ENCODE results near the gene RPS28.

The RPS28 gene

DNA sequence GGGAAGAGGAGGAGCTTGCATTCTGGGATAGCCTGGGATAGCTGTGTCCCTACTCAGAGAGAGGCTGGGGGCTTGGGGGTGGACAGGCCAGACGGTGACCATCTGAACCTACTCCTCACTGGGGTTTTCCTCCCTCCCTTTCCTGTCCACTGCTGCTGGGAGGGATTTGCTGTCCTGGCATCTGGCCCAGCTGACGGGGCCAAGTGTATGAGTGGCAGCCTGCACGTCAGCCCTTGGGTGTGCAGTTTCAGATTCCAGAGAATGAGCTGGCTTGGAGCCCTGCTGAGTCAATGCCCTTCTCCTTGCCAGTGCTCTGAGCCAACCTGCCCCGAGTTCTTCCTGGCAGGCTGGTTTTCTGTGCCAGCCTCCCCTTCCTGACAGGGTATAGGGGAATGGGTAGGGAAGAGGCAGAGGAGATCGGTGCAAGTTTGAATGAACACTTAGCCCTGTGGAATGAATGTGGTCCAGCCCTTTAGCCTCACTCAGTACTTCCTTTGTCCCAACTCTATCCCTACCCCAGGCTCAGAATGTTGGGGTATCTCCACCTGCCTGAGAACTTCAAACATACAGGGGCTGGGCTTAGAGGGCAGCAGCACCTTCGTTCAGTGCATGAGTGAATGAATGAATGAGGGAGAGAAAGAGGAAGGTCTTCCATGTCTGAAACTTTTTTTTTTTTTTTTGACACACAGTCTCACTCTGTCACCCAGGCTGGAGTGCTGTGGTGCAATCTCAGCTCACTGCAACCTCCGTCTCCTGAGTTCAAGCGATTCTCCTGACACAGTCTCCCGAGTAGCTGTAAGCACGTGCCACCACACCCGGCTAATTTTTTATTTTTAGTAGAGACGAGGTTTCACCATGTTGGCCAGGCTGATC lies 40.9 kb downstream of the RPS28 start:
- no peak for DNase-seq (ENCODE audit: low read depth, low spot score)
- Histone ChIP-seq H3K36me3 (ENCODE audit: control insufficient read depth, insufficient read depth, low read length) (no peaks in the 10 kb centered on the region; the same call in 1 of the 2 replicates), H3K27ac (ENCODE audit: low read length) (no peak overlapping the region), H3K4me3 (ENCODE audit: low read length) (no peak overlapping the region), H3K9me3 (ENCODE audit: control insufficient read depth, insufficient read depth, low read length) (no peaks in the 10 kb centered on the region), H3K27me3 (ENCODE audit: control insufficient read depth, insufficient read depth, low read length) (peaks cover 2% of the 10 kb centered on the region; the same call in 1 of the 2 replicates), H3K4me1 (ENCODE audit: control insufficient read depth, insufficient read depth, low read length) (peaks cover 8% of the 10 kb centered on the region)
- WGBS (ENCODE audit: insufficient coverage, insufficient read length), result no CpG with 5 or more reads among the region's 12 CpGs

DNA sequence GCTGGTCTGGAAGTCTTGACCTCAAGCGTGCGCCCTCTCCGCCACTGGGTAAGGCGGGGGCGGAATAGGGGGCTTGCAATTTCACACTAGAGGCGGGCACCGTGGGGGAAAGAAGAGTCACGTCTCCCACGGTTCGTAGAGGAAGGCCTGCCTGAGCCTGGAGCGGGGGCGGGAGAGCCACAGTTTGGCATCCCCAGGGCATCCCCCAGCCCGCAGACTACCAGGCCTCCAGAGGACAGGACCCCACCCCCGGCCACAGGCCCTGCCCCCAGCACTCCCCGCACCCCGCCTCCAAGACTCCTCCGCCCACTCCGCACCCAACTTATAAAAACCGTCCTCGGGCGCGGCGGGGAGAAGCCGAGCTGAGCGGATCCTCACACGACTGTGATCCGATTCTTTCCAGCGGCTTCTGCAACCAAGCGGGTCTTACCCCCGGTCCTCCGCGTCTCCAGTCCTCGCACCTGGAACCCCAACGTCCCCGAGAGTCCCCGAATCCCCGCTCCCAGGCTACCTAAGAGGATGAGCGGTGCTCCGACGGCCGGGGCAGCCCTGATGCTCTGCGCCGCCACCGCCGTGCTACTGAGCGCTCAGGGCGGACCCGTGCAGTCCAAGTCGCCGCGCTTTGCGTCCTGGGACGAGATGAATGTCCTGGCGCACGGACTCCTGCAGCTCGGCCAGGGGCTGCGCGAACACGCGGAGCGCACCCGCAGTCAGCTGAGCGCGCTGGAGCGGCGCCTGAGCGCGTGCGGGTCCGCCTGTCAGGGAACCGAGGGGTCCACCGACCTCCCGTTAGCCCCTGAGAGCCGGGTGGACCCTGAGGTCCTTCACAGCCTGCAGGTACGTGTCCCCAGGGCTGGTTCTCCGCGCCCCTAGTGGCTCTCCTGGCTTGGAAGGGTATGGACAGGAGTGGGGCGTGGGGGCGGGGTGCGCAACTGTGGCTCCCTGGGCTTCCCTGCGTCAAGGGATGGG lies 42.8 kb downstream of the RPS28 start, which contains the start of gene ANGPTL4:
Gene ANGPTL4, plus strand, starts transcription at position 353 of the 969 bp plus-strand sequence. Its CDS starts 167 bp downstream, at position 520.
- DNase-seq (ENCODE audit: low read depth, low spot score), result no peak
- no CpG with 5 or more reads among the region's 81 CpGs for whole genome bisulfite sequencing (ENCODE audit: insufficient coverage, insufficient read length)
- H3K4me3 ChIP-seq (ENCODE audit: low read length), result peak within 1 kb of the TSS; percentile 47; the same call in 1 of the 2 replicates

DNA sequence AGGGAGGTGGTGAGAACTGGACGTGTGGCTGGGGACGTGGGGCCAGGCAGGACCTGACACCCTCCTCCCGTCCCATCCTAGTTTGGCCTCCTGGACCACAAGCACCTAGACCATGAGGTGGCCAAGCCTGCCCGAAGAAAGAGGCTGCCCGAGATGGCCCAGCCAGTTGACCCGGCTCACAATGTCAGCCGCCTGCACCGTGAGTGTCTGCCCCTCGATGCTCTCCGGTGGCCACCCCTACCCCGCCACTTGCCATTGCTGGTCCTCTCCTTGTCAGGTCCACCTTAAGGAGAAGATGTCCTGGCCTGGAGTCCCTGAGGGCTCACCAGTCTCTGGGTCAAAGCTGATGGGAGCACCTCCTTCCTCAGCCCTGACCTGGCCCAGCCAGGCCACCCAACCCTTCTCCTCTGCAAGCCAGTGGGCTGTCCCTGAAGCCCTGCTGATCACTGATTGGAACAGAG lies 44.9 kb downstream of the RPS28 start:
- H3K4me1 ChIP-seq (ENCODE audit: control insufficient read depth, insufficient read depth, low read length), result peaks cover 8% of the 10 kb centered on the region
- no peaks in the 10 kb centered on the region for H3K9me3 ChIP-seq (ENCODE audit: control insufficient read depth, insufficient read depth, low read length)
- H3K36me3 ChIP-seq (ENCODE audit: control insufficient read depth, insufficient read depth, low read length), result no peaks in the 10 kb centered on the region; the same call in 1 of the 2 replicates
- no peak overlapping the region for H3K27ac ChIP-seq (ENCODE audit: low read length)
- DNase-seq (ENCODE audit: low read depth, low spot score), result no peak
- no peak overlapping the region for H3K4me3 ChIP-seq (ENCODE audit: low read length)
- peaks cover 2% of the 10 kb centered on the region; the same call in 1 of the 2 replicates for H3K27me3 ChIP-seq (ENCODE audit: control insufficient read depth, insufficient read depth, low read length)
- no CpG with 5 or more reads among the region's 11 CpGs for WGBS (ENCODE audit: insufficient coverage, insufficient read length)

More for the DNA sequence above, 42.8 kb downstream of the RPS28 start, which contains the start of gene ANGPTL4:
- Histone ChIP-seq H3K4me1 (ENCODE audit: control insufficient read depth, insufficient read depth, low read length) (peaks cover 8% of the 10 kb centered on the region), H3K9me3 (ENCODE audit: control insufficient read depth, insufficient read depth, low read length) (no peaks in the 10 kb centered on the region), H3K27me3 (ENCODE audit: control insufficient read depth, insufficient read depth, low read length) (peaks cover 2% of the 10 kb centered on the region; the same call in 1 of the 2 replicates), H3K36me3 (ENCODE audit: control insufficient read depth, insufficient read depth, low read length) (no peaks in the 10 kb centered on the region; the same call in 1 of the 2 replicates), H3K27ac (ENCODE audit: low read length) (no peak within 1 kb of the TSS)

DNA sequence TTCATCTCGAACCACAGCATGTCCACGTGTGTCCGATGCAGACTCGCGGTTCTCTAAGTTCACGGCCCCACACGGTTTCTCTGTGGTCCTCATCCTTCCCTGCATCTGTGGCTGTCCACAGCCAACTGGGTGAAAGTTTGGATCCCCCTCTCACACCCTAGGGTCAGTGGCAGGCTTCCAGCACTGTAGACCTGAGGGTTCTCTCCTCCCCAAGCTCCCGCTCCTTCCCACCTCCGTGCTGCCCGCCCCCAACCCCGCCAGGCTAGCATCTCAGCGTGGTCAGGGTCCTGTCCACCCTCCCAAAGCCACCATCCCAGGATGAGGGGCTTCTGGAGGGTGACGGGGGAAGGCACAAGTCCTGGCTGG lies 45.6 kb downstream of the RPS28 start:
- Histone ChIP-seq H3K9me3 (ENCODE audit: control insufficient read depth, insufficient read depth, low read length) (no peaks in the 10 kb centered on the region), H3K4me1 (ENCODE audit: control insufficient read depth, insufficient read depth, low read length) (peaks cover 8% of the 10 kb centered on the region), H3K27me3 (ENCODE audit: control insufficient read depth, insufficient read depth, low read length) (peaks cover 2% of the 10 kb centered on the region; the same call in 1 of the 2 replicates), H3K4me3 (ENCODE audit: low read length) (no peak overlapping the region), H3K27ac (ENCODE audit: low read length) (no peak overlapping the region), H3K36me3 (ENCODE audit: control insufficient read depth, insufficient read depth, low read length) (no peaks in the 10 kb centered on the region; the same call in 1 of the 2 replicates)
- no CpG with 5 or more reads among the region's 13 CpGs for WGBS (ENCODE audit: insufficient coverage, insufficient read length)
- DNase-seq (ENCODE audit: low read depth, low spot score), result no peak

DNA sequence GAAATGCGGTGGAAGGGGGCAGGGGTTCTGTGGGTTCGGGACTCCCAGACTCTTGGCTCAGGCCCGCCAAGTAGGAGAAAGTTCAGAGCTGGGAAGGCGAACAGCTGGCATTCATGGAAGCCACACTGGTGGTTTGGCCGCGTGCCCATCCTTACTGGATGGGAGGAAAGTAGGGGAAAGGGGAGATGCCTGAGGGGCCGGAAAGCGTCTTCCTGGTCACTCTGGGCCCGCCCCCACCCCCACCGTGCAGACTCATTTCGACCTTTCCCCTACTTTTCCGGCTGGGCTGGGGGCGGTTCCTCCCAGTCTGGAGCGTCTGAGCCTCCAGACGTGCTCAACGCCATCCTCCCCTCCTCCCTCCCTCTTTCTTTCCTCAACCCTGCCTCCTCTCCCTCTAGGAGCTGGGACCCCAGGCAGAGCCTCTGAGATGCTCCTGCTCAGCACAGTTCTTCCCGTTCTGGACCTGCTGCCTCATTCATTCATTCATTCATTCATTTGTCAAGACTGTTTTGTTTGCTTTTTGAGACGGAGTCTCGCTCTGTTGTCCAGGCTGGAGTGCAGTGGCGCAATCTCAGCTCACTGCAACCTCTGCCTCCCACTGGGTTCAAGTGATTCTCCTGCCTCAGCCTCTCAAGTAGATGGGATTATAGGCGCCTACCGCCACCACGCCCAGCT lies 46.2 kb downstream of the RPS28 start:
- H3K27me3 ChIP-seq (ENCODE audit: control insufficient read depth, insufficient read depth, low read length), result no peaks in the 10 kb centered on the region; the same call in 1 of the 2 replicates
- peaks cover 8% of the 10 kb centered on the region for H3K4me1 ChIP-seq (ENCODE audit: control insufficient read depth, insufficient read depth, low read length)
- no peaks in the 10 kb centered on the region for H3K9me3 ChIP-seq (ENCODE audit: control insufficient read depth, insufficient read depth, low read length)
- H3K36me3 ChIP-seq (ENCODE audit: control insufficient read depth, insufficient read depth, low read length), result no peaks in the 10 kb centered on the region; the same call in 1 of the 2 replicates
- WGBS (ENCODE audit: insufficient coverage, insufficient read length), result no CpG with 5 or more reads among the region's 23 CpGs
- no peak overlapping the region for H3K27ac ChIP-seq (ENCODE audit: low read length)
- H3K4me3 ChIP-seq (ENCODE audit: low read length), result no peak overlapping the region
- DNase-seq (ENCODE audit: low read depth, low spot score), result no peak

DNA sequence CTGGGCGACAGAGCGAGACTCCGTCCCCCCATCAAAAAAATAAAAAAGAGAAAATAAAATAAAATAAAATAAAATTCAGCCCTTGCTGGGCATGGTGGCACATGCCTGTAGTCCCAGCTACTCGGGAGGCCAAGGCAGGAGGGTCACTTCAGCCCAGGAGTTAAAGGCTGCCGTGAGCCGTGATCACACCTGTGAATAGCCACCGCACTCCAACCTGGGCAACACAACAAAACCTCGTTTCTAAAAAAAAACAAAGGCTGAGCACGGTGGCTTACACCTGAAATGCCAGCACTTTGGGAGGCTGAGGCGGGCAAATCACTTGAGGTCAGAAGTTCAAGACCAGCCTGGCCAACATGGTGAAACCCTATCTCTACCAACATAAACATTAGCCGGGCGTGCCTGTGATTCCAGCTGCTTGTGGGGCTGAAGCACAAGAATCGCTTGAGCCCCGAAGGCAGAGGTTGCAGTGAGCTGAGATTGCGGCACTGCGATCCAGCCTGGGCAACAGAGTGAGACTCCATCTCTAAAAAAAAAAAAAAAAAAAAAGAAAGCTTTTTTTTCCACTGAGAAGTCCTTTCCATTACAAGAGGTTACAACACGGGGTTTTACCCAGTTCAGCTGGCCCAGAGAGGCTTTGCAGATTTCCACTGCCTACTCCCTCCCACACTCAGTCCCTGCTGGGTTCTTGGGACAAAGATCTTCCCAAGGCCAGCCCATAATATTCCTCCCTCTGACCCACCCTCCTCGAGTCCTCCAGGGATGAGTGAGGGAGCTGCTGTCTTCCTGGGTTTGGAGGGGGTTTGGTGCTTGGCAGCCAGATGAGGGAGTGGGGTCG lies 49.1 kb downstream of the RPS28 start:
- Histone ChIP-seq H3K27ac (ENCODE audit: low read length) (no peak overlapping the region), H3K4me1 (ENCODE audit: control insufficient read depth, insufficient read depth, low read length) (peaks cover 4% of the 10 kb centered on the region; the same call in 1 of the 2 replicates), H3K9me3 (ENCODE audit: control insufficient read depth, insufficient read depth, low read length) (no peaks in the 10 kb centered on the region), H3K27me3 (ENCODE audit: control insufficient read depth, insufficient read depth, low read length) (no peaks in the 10 kb centered on the region), H3K36me3 (ENCODE audit: control insufficient read depth, insufficient read depth, low read length) (no peaks in the 10 kb centered on the region; the same call in 1 of the 2 replicates), H3K4me3 (ENCODE audit: low read length) (no peak overlapping the region)
- no peak for DNase-seq (ENCODE audit: low read depth, low spot score)
- no CpG with 5 or more reads among the region's 19 CpGs for WGBS (ENCODE audit: insufficient coverage, insufficient read length)

DNA sequence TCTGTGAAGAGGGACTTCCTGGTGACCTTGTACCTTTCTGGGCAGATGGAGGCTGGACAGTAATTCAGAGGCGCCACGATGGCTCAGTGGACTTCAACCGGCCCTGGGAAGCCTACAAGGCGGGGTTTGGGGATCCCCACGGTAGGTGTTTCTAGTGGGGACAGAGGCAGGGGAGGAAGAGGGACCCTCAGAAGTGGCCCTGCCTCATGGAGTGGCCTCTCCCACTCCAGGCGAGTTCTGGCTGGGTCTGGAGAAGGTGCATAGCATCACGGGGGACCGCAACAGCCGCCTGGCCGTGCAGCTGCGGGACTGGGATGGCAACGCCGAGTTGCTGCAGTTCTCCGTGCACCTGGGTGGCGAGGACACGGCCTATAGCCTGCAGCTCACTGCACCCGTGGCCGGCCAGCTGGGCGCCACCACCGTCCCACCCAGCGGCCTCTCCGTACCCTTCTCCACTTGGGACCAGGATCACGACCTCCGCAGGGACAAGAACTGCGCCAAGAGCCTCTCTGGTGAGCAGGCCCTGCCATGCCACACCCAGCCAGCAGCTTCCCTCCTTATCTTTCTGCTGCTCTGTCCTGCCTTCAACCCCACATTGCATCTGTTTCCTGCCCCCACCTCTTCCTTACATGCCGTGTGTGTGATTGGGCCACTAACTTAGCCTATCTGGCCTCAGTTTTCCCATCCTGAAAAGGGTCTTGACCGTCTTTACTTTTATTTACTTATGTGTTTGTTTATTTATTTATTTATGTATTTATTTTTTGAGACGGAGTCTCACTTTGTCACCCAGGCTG lies 49.9 kb downstream of the RPS28 start:
- Histone ChIP-seq H3K36me3 (ENCODE audit: control insufficient read depth, insufficient read depth, low read length) (no peaks in the 10 kb centered on the region), H3K4me1 (ENCODE audit: control insufficient read depth, insufficient read depth, low read length) (0 out of 2 replicates have a peak, but pooled peaks cover 1% of the 10 kb centered on the region), H3K27me3 (ENCODE audit: control insufficient read depth, insufficient read depth, low read length) (no peaks in the 10 kb centered on the region), H3K9me3 (ENCODE audit: control insufficient read depth, insufficient read depth, low read length) (no peaks in the 10 kb centered on the region), H3K27ac (ENCODE audit: low read length) (no peak overlapping the region), H3K4me3 (ENCODE audit: low read length) (no peak overlapping the region)
- DNase-seq (ENCODE audit: low read depth, low spot score), result no peak
- WGBS (ENCODE audit: insufficient coverage, insufficient read length), result no CpG with 5 or more reads among the region's 28 CpGs

All from iPS DF 6.9 (cell line).